ENCODE data around the gene SH3YL1.

Gene SH3YL1

GRCh38 chr2:273333-273732, 9.5 kb upstream of the SH3YL1 start:
- no peak overlapping the region for H4K91ac ChIP-seq (ENCODE audit: low read length)

GRCh38 chr2:271917-272316, 8.1 kb upstream of the SH3YL1 start:
- no peak for DNase-seq
- H2BK5ac ChIP-seq (ENCODE audit: low read depth, low read length, poor library complexity, severe bottlenecking), result no peak overlapping the region
- H3K79me1 ChIP-seq (replicated peaks; ENCODE audit: low read length, poor library complexity, severe bottlenecking), result peaks cover 12% of the 10 kb centered on the region
- no peaks in the 10 kb centered on the region for H3K27me3 ChIP-seq (ENCODE audit: control insufficient read depth in 1 of 2, insufficient read depth in 1 of 2, low read length in 2 of 2)
- H3K9ac ChIP-seq (ENCODE audit: low read length), result no peak overlapping the region
- H3K36me3 ChIP-seq (ENCODE audit: control insufficient read depth in 1 of 2, insufficient read depth in 2 of 2, low read depth in 1 of 2, low read length in 2 of 2), result peaks cover 19 to 57% of the 10 kb centered on the region in 2 experiments
- no peak overlapping the region for H2AK5ac ChIP-seq (ENCODE audit: low read length, severe bottlenecking)
- peaks cover 4% of the 10 kb centered on the region for H3K4me1 ChIP-seq (ENCODE audit: control insufficient read depth, insufficient read depth, low read depth, low read length)
- H2AFZ ChIP-seq (ENCODE audit: low read depth, low read length), result no peak overlapping the region
- H3K18ac ChIP-seq (ENCODE audit: low read depth in 1 of 2, low read length in 2 of 2), result no peak overlapping the region
- H3K14ac ChIP-seq (ENCODE audit: low read length in 2 of 2), result no peak overlapping the region
- no peak overlapping the region for H3K23ac ChIP-seq (ENCODE audit: low read length in 2 of 2)
- H2BK120ac ChIP-seq (ENCODE audit: low read depth, low read length), result no peak overlapping the region
- H4K8ac ChIP-seq (ENCODE audit: low read length), result no peak overlapping the region
- no peak overlapping the region for H2BK12ac ChIP-seq (ENCODE audit: low read length in 2 of 2)
- H3K9me3 ChIP-seq (ENCODE audit: control insufficient read depth, low read length), result no peaks in the 10 kb centered on the region
- WGBS, result over 99% methylated on average over 12 of the region's 12 CpGs
- H3K4me3 ChIP-seq (ENCODE audit: insufficient read depth in 1 of 2, low read depth in 1 of 2, low read length in 2 of 2), result no peak overlapping the region
- H3K27ac ChIP-seq (ENCODE audit: low read length, poor library complexity, severe bottlenecking), result no peak overlapping the region
- H4K91ac ChIP-seq (ENCODE audit: low read length), result no peak overlapping the region
- no peak overlapping the region for H3K4ac ChIP-seq (ENCODE audit: low read depth in 1 of 2, low read length in 2 of 2)
- H2BK15ac ChIP-seq (ENCODE audit: low read depth, poor library complexity, severe bottlenecking), result no peak overlapping the region
- no peak overlapping the region for H3K4me2 ChIP-seq (ENCODE audit: low read length, poor library complexity, severe bottlenecking)

More at GRCh38 chr2:273333-273732, 9.5 kb upstream of the SH3YL1 start:
- Histone ChIP-seq H3K36me3 (ENCODE audit: control insufficient read depth in 1 of 2, insufficient read depth in 2 of 2, low read depth in 1 of 2, low read length in 2 of 2) (peaks cover 23 to 71% of the 10 kb centered on the region in 2 experiments), H2AK5ac (ENCODE audit: low read length, severe bottlenecking) (no peak overlapping the region), H3K4me2 (ENCODE audit: low read length, poor library complexity, severe bottlenecking) (no peak overlapping the region), H3K18ac (ENCODE audit: low read depth in 1 of 2, low read length in 2 of 2) (no peak overlapping the region), H3K23ac (ENCODE audit: low read length in 2 of 2) (no peak overlapping the region), H2BK12ac (ENCODE audit: low read length in 2 of 2) (no peak overlapping the region), H2BK5ac (ENCODE audit: low read depth, low read length, poor library complexity, severe bottlenecking) (no peak overlapping the region), H3K79me1 (replicated peaks; ENCODE audit: low read length, poor library complexity, severe bottlenecking) (peaks cover 17% of the 10 kb centered on the region), H4K8ac (ENCODE audit: low read length) (no peak overlapping the region), H3K4me1 (ENCODE audit: control insufficient read depth, insufficient read depth, low read depth, low read length) (peaks cover 5% of the 10 kb centered on the region), H2BK120ac (ENCODE audit: low read depth, low read length) (no peak overlapping the region), H2AFZ (ENCODE audit: low read depth, low read length) (no peak overlapping the region), H3K14ac (ENCODE audit: low read length in 2 of 2) (no peak overlapping the region), H3K9me3 (ENCODE audit: control insufficient read depth, low read length) (no peaks in the 10 kb centered on the region), H3K4me3 (ENCODE audit: insufficient read depth in 1 of 2, low read depth in 1 of 2, low read length in 2 of 2) (no peak overlapping the region), H2BK15ac (ENCODE audit: low read depth, poor library complexity, severe bottlenecking) (no peak overlapping the region), H3K4ac (ENCODE audit: low read depth in 1 of 2, low read length in 2 of 2) (no peak overlapping the region), H3K27me3 (ENCODE audit: control insufficient read depth in 1 of 2, insufficient read depth in 1 of 2, low read length in 2 of 2) (no peaks in the 10 kb centered on the region), H3K27ac (ENCODE audit: low read length, poor library complexity, severe bottlenecking) (no peak overlapping the region), H3K9ac (ENCODE audit: low read length) (no peak overlapping the region)
- WGBS, result 97% methylated on average over 5 of the region's 6 CpGs
- no peak for DNase-seq

GRCh38 chr2:270861-271260, 7.0 kb upstream of the SH3YL1 start:
- H3K4me3 ChIP-seq (ENCODE audit: insufficient read depth in 1 of 2, low read depth in 1 of 2, low read length in 2 of 2), result no peak overlapping the region
- H2AFZ ChIP-seq (ENCODE audit: low read depth, low read length), result no peak overlapping the region
- H2BK120ac ChIP-seq (ENCODE audit: low read depth, low read length), result no peak overlapping the region
- H4K8ac ChIP-seq (ENCODE audit: low read length), result no peak overlapping the region
- no peak overlapping the region for H3K18ac ChIP-seq (ENCODE audit: low read depth in 1 of 2, low read length in 2 of 2)
- H2BK15ac ChIP-seq (ENCODE audit: low read depth, poor library complexity, severe bottlenecking), result no peak overlapping the region
- WGBS, result 96% methylated on average over 4 of the region's 4 CpGs
- H2AK5ac ChIP-seq (ENCODE audit: low read length, severe bottlenecking), result no peak overlapping the region
- peaks cover 15 to 46% of the 10 kb centered on the region in 2 experiments for H3K36me3 ChIP-seq (ENCODE audit: control insufficient read depth in 1 of 2, insufficient read depth in 2 of 2, low read depth in 1 of 2, low read length in 2 of 2)
- no peaks in the 10 kb centered on the region for H3K9me3 ChIP-seq (ENCODE audit: control insufficient read depth, low read length)
- H3K4me2 ChIP-seq (ENCODE audit: low read length, poor library complexity, severe bottlenecking), result no peak overlapping the region
- H3K4me1 ChIP-seq (ENCODE audit: control insufficient read depth, insufficient read depth, low read depth, low read length), result peaks cover 4% of the 10 kb centered on the region
- no peak overlapping the region for H4K91ac ChIP-seq (ENCODE audit: low read length)
- no peak for DNase-seq
- H2BK12ac ChIP-seq (ENCODE audit: low read length in 2 of 2), result no peak overlapping the region
- no peak overlapping the region for H3K4ac ChIP-seq (ENCODE audit: low read depth in 1 of 2, low read length in 2 of 2)
- H3K23ac ChIP-seq (ENCODE audit: low read length in 2 of 2), result no peak overlapping the region
- no peak overlapping the region for H3K27ac ChIP-seq (ENCODE audit: low read length, poor library complexity, severe bottlenecking)
- H3K14ac ChIP-seq (ENCODE audit: low read length in 2 of 2), result no peak overlapping the region
- H3K27me3 ChIP-seq (ENCODE audit: control insufficient read depth in 1 of 2, insufficient read depth in 1 of 2, low read length in 2 of 2), result no peaks in the 10 kb centered on the region
- H2BK5ac ChIP-seq (ENCODE audit: low read depth, low read length, poor library complexity, severe bottlenecking), result no peak overlapping the region
- H3K9ac ChIP-seq (ENCODE audit: low read length), result no peak overlapping the region
- peaks cover 4% of the 10 kb centered on the region for H3K79me1 ChIP-seq (replicated peaks; ENCODE audit: low read length, poor library complexity, severe bottlenecking)

- Histone ChIP-seq H2BK120ac (ENCODE audit: low read depth, low read length) (no peak overlapping the region), H2BK12ac (ENCODE audit: low read length in 2 of 2) (no peak overlapping the region), H3K27me3 (ENCODE audit: control insufficient read depth in 1 of 2, insufficient read depth in 1 of 2, low read length in 2 of 2) (no peaks in the 10 kb centered on the region), H2BK5ac (ENCODE audit: low read depth, low read length, poor library complexity, severe bottlenecking) (no peak overlapping the region), H4K91ac (ENCODE audit: low read length) (no peak overlapping the region), H3K4ac (ENCODE audit: low read depth in 1 of 2, low read length in 2 of 2) (no peak overlapping the region), H3K36me3 (ENCODE audit: control insufficient read depth in 1 of 2, insufficient read depth in 2 of 2, low read depth in 1 of 2, low read length in 2 of 2) (peaks cover 10 to 34% of the 10 kb centered on the region in 2 experiments), H3K79me1 (replicated peaks; ENCODE audit: low read length, poor library complexity, severe bottlenecking) (peaks cover 4% of the 10 kb centered on the region), H2AK5ac (ENCODE audit: low read length, severe bottlenecking) (no peak overlapping the region), H3K4me1 (ENCODE audit: control insufficient read depth, insufficient read depth, low read depth, low read length) (peaks cover 4% of the 10 kb centered on the region), H2AFZ (ENCODE audit: low read depth, low read length) (no peak overlapping the region), H3K18ac (ENCODE audit: low read depth in 1 of 2, low read length in 2 of 2) (no peak overlapping the region), H2BK15ac (ENCODE audit: low read depth, poor library complexity, severe bottlenecking) (no peak overlapping the region), H3K27ac (ENCODE audit: low read length, poor library complexity, severe bottlenecking) (no peak overlapping the region), H4K8ac (ENCODE audit: low read length) (no peak overlapping the region), H3K23ac (ENCODE audit: low read length in 2 of 2) (no peak overlapping the region), H3K4me2 (ENCODE audit: low read length, poor library complexity, severe bottlenecking) (no peak overlapping the region), H3K14ac (ENCODE audit: low read length in 2 of 2) (no peak overlapping the region), H3K9ac (ENCODE audit: low read length) (no peak overlapping the region), H3K4me3 (ENCODE audit: insufficient read depth in 1 of 2, low read depth in 1 of 2, low read length in 2 of 2) (no peak overlapping the region), H3K9me3 (ENCODE audit: control insufficient read depth, low read length) (no peaks in the 10 kb centered on the region)
- 34% methylated on average over 3 of the region's 4 CpGs for WGBS
- no peak for DNase-seq
Measured at GRCh38 chr2:269356-270030, 5.7 kb upstream of the SH3YL1 start.
